Mesodermal cell (in vitro differentiated cells): ENCODE measurements around the gene MCFD2.
A peak's percentile ranks its signal among the peaks of the same experiment; 100 is the strongest.

Experiments
- H3K27ac ChIP-seq: 2 replicates; pipeline ENCODE4 v1.7.0; 2013; ENCODE audit warnings: mild to moderate bottlenecking, low read depth, low read length, moderate library complexity; ENCODE audit not compliant: severe bottlenecking
- H3K36me3 ChIP-seq: 2 replicates; pipeline ENCODE4 v1.7.1; 2013; ENCODE audit warnings: mild to moderate bottlenecking, low read length, moderate library complexity; ENCODE audit not compliant: control insufficient read depth, insufficient read depth
- H3K4me1 ChIP-seq: one replicate; pipeline ENCODE4 v1.7.1; 2013; ENCODE audit warnings: mild to moderate bottlenecking, low read length; ENCODE audit not compliant: insufficient read depth, control insufficient read depth, poor library complexity, severe bottlenecking
- H3K4me3 ChIP-seq: 2 replicates; pipeline ENCODE4 v1.7.0; 2013; ENCODE audit warnings: low read length, control low read depth, mild to moderate bottlenecking; ENCODE audit not compliant: insufficient read depth, poor library complexity, severe bottlenecking; ENCODE audit errors: extremely low read depth
- H3K9me3 ChIP-seq: 2 replicates; pipeline ENCODE4 v1.7.1; 2013; ENCODE audit warnings: mild to moderate bottlenecking, low read length, moderate library complexity; ENCODE audit not compliant: control insufficient read depth
- WGBS, 2 experiments: methylation state at CpG; one replicate each; pipeline ENCODE4 v1.1.5; 2013; ENCODE audit warnings: missing lambda C conversion rate in 2 of 2; ENCODE audit not compliant: insufficient coverage in 2 of 2; 5-methylcytosine and 5-hydroxymethylcytosine counted together

The MCFD2 gene

DNA sequence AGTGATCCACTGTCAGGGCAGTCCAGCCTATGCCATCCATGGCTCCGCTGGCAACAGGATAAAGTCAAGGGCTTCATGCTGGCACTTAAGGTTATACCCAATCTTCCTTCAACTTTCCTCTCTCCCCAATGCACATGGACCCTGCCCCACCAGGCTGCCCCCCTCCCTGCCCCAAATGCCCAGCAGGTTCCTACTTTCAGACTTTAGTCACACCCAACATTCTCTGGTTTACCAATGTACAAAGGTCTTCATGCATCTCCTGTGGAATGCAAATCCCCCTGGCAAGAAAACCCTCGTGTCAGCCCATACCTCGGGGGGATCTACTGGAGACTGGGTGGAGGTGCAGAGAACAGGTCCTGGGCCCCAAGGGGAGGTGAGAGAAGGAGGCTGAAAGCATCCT, 59.3 kb downstream of the MCFD2 start:
- Histone ChIP-seq H3K4me1 (peaks cover 45% of the 10 kb centered on the region), H3K9me3 (peaks cover 7% of the 10 kb centered on the region), H3K36me3 (no peaks in the 10 kb centered on the region), H3K4me3 (no peak overlapping the region), H3K27ac (peak overlapping the region; percentile 95)
- WGBS, 2 experiments, result 94 to 100% methylated on average over 2 to 3 of the region's 3 CpGs

DNA sequence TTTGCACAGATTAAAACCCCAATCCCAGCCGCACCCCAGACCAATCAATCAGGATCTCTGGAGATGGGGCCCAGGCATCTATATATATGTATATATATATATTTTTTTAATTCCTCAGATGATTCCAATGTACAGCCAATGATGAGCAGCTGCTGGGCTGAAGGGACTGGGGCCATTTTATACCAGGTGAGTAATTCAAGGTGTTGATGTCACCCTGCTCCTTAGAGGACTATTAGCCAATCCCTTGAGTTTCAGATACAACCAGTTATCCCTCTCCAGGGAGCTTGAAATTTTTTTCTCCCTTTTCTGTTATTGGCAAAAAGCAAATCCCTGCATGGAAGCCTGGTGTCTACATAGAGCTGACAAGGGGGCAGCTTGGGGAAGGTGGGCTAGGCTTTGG, 59.8 kb downstream of the MCFD2 start:
- whole genome bisulfite sequencing, 2 experiments, result no CpG with 5 or more reads among the region's 1 CpG
- peaks cover 7% of the 10 kb centered on the region for H3K9me3 ChIP-seq
- H3K36me3 ChIP-seq, result no peaks in the 10 kb centered on the region
- H3K4me1 ChIP-seq, result peaks cover 45% of the 10 kb centered on the region
- H3K4me3 ChIP-seq, result no peak overlapping the region
- peak overlapping the region; percentile 95 for H3K27ac ChIP-seq

DNA sequence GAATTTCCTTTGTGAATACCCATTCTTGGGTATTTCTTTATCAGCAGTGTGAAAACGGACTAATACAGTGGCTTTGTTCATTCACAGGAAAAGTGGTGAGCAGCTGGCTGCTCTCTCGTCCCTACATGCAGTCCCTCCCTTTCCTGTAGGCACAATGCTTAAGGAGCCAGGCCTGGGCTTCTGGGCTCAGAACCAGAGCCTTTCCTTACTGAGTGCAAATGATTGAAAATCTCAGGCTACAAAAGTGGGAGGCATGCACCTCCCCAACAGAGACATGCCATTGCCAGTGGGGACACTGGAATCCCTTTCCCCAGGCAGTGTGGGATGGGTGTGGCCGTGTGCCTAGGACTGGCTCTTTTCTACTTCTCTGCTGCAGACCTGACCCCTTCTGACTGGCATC, 61.3 kb downstream of the MCFD2 start:
- 90 to 93% methylated on average over 2 to 3 of the region's 3 CpGs for WGBS, 2 experiments
- no peaks in the 10 kb centered on the region for H3K36me3 ChIP-seq
- H3K9me3 ChIP-seq, result peaks cover 7% of the 10 kb centered on the region
- no peak overlapping the region for H3K27ac ChIP-seq
- H3K4me3 ChIP-seq, result no peak overlapping the region
- peaks cover 45% of the 10 kb centered on the region for H3K4me1 ChIP-seq

DNA sequence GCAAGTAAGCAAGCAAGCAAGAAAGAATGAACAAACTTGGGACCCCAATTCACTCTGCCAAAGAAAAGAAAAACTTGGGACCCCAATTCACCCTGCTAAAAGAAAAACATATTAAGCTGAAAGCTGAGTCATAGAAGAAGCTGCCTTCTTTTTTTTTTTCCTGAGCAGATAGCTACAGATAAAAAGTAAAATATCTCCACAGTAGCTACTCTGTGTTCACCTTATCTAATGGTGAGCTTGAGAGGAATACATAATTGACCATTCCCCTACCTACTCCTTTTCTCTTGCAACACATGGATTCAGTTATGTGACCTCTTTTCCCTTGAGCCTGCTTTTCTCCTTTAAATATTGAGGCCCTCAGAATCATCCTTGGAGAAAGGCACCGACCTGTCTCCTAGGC, 63.0 kb downstream of the MCFD2 start:
- no peak overlapping the region for H3K4me3 ChIP-seq
- H3K9me3 ChIP-seq, result peaks cover 7% of the 10 kb centered on the region
- H3K27ac ChIP-seq, result no peak overlapping the region
- H3K4me1 ChIP-seq, result peaks cover 32% of the 10 kb centered on the region
- no peaks in the 10 kb centered on the region for H3K36me3 ChIP-seq
- 88 to 91% methylated on average over 1 of the region's 1 CpG for WGBS, 2 experiments

DNA sequence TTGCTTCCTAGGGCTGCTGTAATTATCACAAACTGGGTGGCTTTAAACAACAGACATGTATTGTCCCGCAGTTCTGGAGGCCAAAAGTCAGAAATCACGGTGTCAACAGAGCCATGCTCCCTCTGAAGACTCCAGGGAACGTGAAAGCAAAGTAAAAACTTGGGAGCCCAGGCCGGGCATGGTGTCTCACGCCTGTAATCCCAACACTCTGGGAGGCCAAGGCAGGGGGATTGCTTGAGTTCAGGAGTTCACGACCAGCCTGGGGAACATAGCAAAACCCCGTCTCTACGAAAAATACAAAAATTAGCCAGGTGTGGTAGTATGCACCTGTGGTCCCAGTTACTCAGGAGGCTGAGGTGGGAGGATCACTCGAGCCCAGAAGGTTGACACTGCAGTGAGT, 63.5 kb downstream of the MCFD2 start:
- Histone ChIP-seq H3K27ac (no peak overlapping the region), H3K4me3 (no peak overlapping the region), H3K36me3 (no peaks in the 10 kb centered on the region), H3K4me1 (peaks cover 32% of the 10 kb centered on the region), H3K9me3 (peaks cover 7% of the 10 kb centered on the region)
- WGBS, 2 experiments, result 90 to 92% methylated on average over 9 of the region's 9 CpGs
